Stimulated activated CD8-positive, alpha-beta memory T cell treated with anti-CD3 and anti-CD28 coated beads, Interleukin-15, amount 100 ng/mL, for 4 hours (primary cell): ENCODE results near the gene ZSCAN18.

Experiments
- DNase-seq, 2 donors: peaks; one replicate each; pipeline ENCODE4 v3.0.0-alpha.2; 2020; ENCODE audit warnings: low read depth in 2 of 2

Gene ZSCAN18

DNA sequence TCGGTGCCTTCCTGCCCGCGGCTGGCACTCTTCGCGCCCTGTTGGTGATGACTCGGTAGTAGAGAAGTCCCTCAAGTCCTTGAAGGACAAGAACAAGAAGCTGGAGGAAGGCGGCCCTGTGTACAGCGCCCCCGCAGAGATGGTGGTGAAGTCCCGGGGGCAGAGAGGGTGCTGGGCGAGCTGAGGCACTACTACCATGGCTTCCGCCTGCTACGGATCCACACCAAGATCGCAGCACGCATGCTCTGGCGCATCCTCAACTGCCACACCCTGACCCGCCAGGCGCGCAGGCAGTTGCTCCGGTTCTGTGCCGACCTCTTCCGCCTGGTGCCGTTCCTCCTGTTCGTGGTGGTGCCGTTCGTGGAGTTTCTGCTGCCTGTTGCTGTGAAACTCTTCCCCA lies 53.1 kb downstream of the ZSCAN18 start:
- DNase-seq, result no peak

DNA sequence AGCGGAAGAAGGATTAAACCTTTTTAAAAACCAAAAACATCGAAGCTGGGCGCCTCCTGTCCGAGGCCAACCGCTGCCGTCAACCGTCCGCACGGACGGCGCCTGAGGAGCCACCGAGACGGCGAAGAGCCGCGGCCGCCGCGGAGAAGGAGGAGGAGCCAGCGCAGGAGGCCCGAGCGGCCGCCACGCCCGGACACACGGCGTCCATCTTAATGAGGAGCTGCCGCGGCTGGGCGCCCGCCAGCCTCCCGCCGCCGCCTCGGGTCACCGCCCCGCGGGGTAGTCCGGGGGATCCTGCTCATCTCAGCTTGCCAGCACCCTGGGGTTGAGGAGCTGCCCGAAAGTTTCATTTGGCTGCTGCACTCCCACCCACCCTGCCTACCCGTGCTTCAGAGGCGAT lies 53.6 kb downstream of the ZSCAN18 start:
- DNase-seq, result no peak

DNA sequence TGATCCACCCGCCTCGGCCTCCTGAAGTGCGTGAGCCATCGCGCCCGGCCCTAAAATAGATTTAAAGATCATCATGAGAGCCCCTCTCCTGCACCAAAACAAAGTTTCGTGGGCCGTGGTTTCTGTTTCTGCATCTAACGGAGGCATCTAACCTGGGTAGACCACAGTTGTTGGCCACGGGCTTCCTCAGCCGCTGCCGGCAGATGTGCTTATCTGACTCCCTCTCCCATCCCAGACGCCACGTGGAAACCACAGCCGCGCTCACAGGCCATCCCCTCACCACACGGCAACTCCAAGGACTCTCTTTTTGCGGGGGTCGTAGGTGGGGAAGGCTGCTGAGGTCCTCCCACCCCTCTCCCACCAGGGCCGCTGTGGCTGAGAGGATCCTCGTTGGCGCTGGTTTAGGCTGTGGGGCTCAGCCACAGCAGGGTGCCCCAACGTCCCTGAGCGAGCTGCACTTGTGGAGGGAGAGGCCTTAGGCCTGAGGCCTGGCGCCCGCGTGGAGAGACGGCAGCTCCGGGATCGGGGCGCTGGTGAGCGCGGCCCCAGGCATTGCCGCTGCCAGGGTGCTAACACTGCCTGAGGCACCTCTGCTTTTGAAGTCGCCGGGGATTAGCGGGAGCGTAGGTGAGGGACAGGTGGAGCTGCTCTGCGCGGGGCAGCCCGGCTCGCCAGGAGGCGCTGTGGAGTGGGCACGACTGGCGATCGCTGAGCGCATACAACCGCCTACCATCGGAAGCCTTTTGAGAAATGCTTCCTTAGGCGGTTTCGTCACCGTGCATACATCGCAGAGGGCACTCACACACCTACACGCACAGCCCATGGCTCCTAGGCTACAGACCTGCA lies 55.3 kb downstream of the ZSCAN18 start:
- DNase-seq, result no peak

DNA sequence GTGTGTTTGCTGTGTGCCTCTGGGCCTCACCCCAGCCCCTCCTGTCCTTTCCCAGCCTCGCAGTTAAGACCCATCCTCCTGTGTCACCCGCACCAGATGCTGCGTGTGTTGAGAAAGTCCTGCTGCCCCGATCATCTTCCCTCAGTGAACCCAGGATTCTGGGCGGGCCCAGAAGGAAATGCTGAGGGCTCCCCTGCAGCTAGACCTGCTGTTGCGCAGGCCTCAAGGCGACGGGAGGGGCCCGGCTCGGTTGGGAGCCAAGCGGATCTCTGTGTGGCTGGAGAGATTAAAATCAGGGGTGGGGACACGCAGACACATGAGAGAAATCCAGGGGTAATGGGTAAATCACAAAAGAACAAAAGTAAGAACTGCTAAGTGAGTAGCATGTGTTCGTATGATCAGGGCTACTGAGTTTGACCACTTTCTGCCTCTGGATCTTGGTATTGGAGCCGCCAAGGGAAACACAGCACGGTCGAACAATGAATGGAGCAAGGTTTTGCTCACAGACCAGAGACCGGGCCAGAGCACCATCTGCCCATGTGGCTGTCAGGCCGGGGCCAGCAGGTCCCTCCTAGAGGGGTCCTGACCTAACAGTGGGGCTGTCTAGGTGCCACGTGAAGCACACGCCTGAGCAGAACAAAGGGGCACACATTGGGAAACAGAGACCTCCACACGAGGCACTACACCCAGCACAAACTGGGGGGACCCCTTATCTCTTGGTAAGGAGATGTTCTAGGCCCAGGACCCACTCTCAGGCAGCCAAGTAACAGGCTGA lies 57.1 kb downstream of the ZSCAN18 start:
- no peak for DNase-seq

DNA sequence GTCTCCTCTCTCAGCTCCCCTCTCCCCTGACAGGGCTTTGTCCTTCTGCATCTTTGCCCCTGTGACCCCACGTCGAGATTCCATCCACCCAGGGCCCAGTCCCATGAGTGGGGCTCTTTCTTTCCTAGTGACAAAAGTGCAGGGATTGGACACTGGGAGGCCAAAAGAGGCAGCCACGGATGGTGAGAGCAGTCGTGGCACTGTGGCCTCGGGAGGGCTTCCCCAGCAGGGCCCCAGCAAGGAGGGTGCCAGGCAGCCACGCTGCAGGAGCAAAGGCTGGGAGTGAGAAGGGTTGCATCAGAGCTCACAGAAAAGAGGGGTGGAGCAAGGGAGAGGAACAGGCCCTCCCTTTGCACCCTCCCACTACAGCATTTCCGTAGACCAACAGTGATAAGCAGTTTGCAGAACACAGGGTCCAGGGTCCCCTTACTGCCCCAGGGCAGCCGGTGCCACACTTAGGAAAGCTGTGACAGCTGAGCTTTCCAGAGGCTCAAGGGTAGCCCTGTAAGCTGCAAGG lies 59.3 kb downstream of the ZSCAN18 start:
- no peak for DNase-seq

DNA sequence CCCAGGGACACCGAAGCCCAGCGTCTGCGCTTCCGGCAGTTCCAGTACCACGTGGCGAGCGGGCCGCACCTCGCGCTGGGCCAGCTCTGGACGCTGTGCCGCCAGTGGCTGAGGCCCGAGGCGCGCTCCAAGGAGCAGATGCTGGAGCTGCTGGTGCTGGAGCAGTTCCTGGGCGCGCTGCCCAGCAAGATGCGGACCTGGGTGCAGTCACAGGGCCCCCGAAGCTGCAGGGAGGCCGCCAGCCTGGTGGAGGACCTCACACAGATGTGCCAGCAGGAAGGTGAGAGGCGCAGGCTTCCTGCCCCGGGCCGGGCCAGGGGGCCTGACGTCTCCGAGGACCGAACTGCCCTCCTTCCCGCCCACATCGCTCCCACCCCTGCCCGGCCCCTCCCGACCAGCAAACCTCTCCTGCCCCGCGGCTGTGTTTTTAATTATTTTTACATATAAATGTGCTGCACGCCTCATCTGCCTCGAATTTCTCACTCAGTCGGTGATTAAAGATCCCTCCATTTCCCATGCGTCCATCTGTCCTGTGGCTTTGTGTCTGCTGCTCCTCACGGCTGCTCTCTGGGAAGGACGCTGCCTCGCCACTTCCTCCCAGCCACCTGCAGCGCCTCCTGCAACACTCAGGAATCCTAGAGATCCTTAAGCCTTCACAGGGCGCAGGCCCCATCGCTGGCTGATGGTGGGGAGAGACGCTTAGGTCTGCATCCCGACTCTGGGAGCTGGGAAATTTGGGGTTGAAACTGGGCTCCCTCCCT lies 59.9 kb downstream of the ZSCAN18 start:
- no peak for DNase-seq

DNA sequence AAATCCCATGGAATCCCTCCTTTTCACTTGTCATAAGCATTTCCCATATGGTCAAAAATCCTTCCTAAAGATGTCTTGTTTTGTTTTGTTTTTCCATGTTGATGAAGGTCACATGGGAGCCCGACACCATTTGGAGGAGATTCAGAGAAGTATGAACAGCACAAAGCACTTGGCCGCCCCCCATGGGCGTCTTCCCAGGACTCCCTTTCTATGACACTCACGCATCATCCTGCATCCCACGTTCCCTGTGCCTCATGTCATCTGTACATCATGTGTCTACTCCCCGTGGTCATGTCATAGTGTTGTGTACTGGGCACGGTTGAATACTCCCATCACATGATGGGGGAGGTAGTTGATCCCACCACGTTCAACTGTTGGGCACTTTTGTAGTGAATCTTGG lies 62.2 kb downstream of the ZSCAN18 start:
- no peak for DNase-seq

DNA sequence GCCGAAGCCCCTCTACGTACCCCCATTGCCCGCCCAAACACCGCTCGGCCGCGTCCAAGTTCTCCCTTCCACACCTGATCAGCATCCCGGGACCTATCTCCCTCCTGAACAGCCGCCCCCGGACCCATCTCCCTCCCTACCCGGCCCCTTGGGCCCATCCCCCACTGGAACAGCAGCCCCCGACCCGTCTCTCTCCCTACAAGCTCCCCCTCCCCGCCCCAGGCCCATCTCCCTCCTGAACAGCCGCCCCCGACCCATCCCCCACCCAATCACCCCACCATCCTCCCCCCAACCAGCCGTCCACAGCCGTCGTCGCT lies 63.6 kb downstream of the ZSCAN18 start:
- DNase-seq, result no peak
